Measurements from ENCODE around the gene ISYNA1. TPM values are rescaled to one million over a fixed set of nuclear protein-coding genes. Genes with fewer than 3 reads are reported as not detected.

Gene ISYNA1
- total and polyA plus RNA-seq, 2 of the 4 experiments (the other 2 are of a cell fraction) = 3.4 to 24.7 TPM

GRCh38 chr19:18440415-18440877 is 2.5 kb upstream of the ISYNA1 start:
- Histone ChIP-seq H3K14ac (replicated peaks; ENCODE audit: low read depth, low read length) (no peak overlapping the region), H3K4me2 (ENCODE audit: low read depth, low read length) (no peak overlapping the region), H2BK120ac (ENCODE audit: low read depth, low read length) (no peak overlapping the region), H2AK5ac (ENCODE audit: low read depth, low read length) (no peak overlapping the region), H3K56ac (ENCODE audit: extremely low read depth, insufficient read depth, low read length) (no peak overlapping the region), H3K4me3 (ENCODE audit: insufficient read depth, low read depth, low read length) (no peak overlapping the region), H4K8ac (ENCODE audit: low read depth in 2 of 2, low read length in 2 of 2) (no peak overlapping the region), H4K20me1 (ENCODE audit: insufficient read depth, low read length) (peaks cover 56% of the 10 kb centered on the region), H2BK20ac (ENCODE audit: low read depth, low read length) (no peak overlapping the region), H2BK5ac (ENCODE audit: low read depth, low read length, poor library complexity, severe bottlenecking) (no peak overlapping the region), H2AFZ (replicated peaks; ENCODE audit: low read length, poor library complexity) (no peak overlapping the region), H4K5ac (ENCODE audit: low read depth, low read length) (no peak overlapping the region), H2BK15ac (ENCODE audit: low read depth, low read length) (no peak overlapping the region), H3K79me1 (ENCODE audit: low read depth in 1 of 2, low read length in 2 of 2) (peaks cover 7 to 29% of the 10 kb centered on the region in 2 experiments; a peak in 3 of 4 replicates), H3K27me3 (ENCODE audit: control insufficient read depth, insufficient read depth, low read length) (no peaks in the 10 kb centered on the region), H3K4me1 (ENCODE audit: control insufficient read depth, insufficient read depth, low read length) (peaks cover 22% of the 10 kb centered on the region; the same call in 1 of the 2 replicates), H3K23ac (ENCODE audit: low read depth, low read length) (no peak overlapping the region), H3K9me3 (ENCODE audit: control insufficient read depth, insufficient read depth, low read length) (no peaks in the 10 kb centered on the region), H3K18ac (ENCODE audit: low read depth, low read length) (no peak overlapping the region), H3K9me1 (ENCODE audit: insufficient read depth, low read length) (peaks cover 12% of the 10 kb centered on the region; the same call in 1 of the 2 replicates), H2AK9ac (replicated peaks; ENCODE audit: low read depth, low read length, poor library complexity) (no peak overlapping the region), H3K27ac (ENCODE audit: insufficient read depth, low read length) (no peak overlapping the region), H3K4ac (ENCODE audit: low read depth, low read length) (no peak overlapping the region), H4K91ac (ENCODE audit: insufficient read depth, low read depth, low read length) (no peak overlapping the region), H3K36me3 (ENCODE audit: control insufficient read depth, insufficient read depth, low read length) (peaks cover 29% of the 10 kb centered on the region), H3K9ac (ENCODE audit: low read depth, low read length) (no peak overlapping the region)
- DNase-seq = no peak
- in situ Hi-C loops (cut with MboI; ENCODE audit: low sequenced_read_pairs) (no loop called here), dilution Hi-C loops (cut with HindIII; ENCODE audit: low sequenced_read_pairs, unreplicated experiment) (no loop called here), intact Hi-C loops (cut with micrococcal nuclease) (no loop called here)
- 74% methylated on average over 6 of the region's 11 CpGs; no CpG with 5 or more reads in 1 of the 2 experiments for WGBS, 2 experiments (ENCODE audit: extremely low coverage in 2 of 2, insufficient read length in 1 of 2)
- no TSS peak for BruUV-seq (replicated peaks)
- TF ChIP-seq CEBPB (IDR thresholded peaks at IDR 0.05; ENCODE audit: low read depth, low read length) = no peak
- no peak for TF ChIP-seq MAFK (IDR thresholded peaks at IDR 0.05; ENCODE audit: low read depth, low read length)
- TF ChIP-seq SMC3 (IDR thresholded peaks at IDR 0.05; ENCODE audit: low read depth, low read length) = no peak
- TF ChIP-seq, protein P1, sequence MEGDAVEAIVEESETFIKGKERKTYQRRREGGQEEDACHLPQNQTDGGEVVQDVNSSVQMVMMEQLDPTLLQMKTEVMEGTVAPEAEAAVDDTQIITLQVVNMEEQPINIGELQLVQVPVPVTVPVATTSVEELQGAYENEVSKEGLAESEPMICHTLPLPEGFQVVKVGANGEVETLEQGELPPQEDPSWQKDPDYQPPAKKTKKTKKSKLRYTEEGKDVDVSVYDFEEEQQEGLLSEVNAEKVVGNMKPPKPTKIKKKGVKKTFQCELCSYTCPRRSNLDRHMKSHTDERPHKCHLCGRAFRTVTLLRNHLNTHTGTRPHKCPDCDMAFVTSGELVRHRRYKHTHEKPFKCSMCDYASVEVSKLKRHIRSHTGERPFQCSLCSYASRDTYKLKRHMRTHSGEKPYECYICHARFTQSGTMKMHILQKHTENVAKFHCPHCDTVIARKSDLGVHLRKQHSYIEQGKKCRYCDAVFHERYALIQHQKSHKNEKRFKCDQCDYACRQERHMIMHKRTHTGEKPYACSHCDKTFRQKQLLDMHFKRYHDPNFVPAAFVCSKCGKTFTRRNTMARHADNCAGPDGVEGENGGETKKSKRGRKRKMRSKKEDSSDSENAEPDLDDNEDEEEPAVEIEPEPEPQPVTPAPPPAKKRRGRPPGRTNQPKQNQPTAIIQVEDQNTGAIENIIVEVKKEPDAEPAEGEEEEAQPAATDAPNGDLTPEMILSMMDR (conservative IDR thresholded peaks at IDR 0.05; ENCODE audit: low read depth, low read length) = 0 out of 2 replicates have a peak, but pooled peaks have one; percentile 15
- TF ChIP-seq RAD21 (IDR thresholded peaks at IDR 0.05; ENCODE audit: low read length) = peak; percentile 25; the same call in 1 of the 2 replicates
- no peak for TF ChIP-seq BHLHE40 (IDR thresholded peaks at IDR 0.05; ENCODE audit: low read depth, low read length)
- TF ChIP-seq MXI1 (IDR thresholded peaks at IDR 0.05; ENCODE audit: borderline replicate concordance, low read depth, low read length) = no peak
- TF ChIP-seq USF2 (IDR thresholded peaks at IDR 0.05; ENCODE audit: low read depth, low read length) = no peak
- no peak for TF ChIP-seq FOS (IDR thresholded peaks at IDR 0.05; ENCODE audit: low read depth, low read length)
- ChIA-PET POLR2A (ENCODE audit: unreplicated experiment) (no interaction called here), CTCF (no interaction called here)
- no peak for ATAC-seq (ENCODE audit: low read depth)
